Renal cortex interstitium (tissue), 11 donors: ENCODE data around the gene TMEFF2. TPM values are rescaled to one million over a fixed set of nuclear protein-coding genes. Genes with fewer than 3 reads are reported as not detected.

Source experiments
- DNase-seq, 11 donors: peaks; one replicate each; pipeline ENCODE4 v3.0.0-alpha.2; 2013; ENCODE audit warnings: low read depth in 9 of 11, low spot score in 4 of 11; ENCODE audit errors: extremely low read depth in 1 of 11
- polyA plus RNA-seq, 3 donors: library from polyadenylated mRNA; unstranded; fragments of 120-200 nt; gene quantifications; one replicate each; pipeline ENCODE4 v1.2.1, GENCODE V29; 2013; ENCODE audit not compliant: insufficient read length in 3 of 3

Gene TMEFF2
- polyA plus RNA-seq, 3 donors = 9.0 to 15.6 (median 10.9) TPM

GRCh38 chr2:192000196-192000980, 194.3 kb downstream of the TMEFF2 start:
- DNase-seq = no peak

DNA sequence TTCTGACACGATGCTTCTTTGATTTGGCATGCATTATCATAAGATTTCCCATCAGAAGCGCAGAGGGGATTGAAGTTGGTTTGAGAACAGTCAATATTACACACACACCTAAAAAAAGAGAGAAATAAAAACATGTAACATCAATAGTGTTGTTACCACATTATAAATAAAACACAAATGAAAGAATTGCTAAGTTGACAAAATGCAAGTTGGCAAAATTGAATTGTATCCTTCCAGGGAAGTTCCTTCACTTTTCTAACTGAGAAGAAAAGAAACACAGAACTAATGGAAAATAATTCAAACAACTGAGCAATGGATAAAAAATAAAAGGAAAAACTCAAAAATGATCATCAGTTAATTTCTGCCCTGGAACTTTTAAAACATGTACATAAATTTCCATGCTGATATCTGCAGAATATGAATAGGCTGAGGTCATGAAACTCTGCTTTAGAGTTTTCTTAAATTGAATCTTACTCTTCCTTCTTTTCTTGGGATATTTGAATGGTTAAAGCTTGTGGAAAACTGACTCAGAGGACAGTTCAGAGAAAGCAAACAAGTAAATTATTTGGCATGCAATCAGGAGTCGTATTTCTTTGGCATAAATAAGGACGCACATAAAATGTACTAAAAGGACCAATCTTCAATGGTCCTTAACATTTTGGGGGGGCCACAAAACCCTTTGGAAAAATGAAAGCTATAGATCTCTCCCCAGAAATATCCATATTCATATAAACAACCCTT, 195.5 kb downstream of the TMEFF2 start:
- DNase-seq = peak in 2 of 11 donors; percentile 6 to 14

DNA sequence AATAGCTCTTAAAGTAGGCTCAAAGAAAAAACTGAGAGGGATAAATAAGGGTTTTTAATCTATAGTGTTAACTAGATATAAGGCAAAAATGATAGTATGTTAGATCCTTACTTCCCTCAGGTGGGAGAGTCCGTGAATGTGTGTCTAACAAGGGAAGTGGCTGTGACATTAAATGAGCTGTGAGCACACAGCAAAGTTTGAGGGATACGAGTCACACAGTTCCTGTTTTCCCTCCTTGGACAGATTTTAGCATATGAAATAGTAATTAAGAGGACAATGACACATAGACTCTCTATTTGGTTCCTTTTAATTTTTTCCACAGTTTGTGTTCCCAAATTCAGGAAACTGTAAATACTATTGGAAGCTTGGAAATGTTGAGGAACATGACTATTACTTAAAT, 199.4 kb downstream of the TMEFF2 start:
- no peak for DNase-seq

DNA sequence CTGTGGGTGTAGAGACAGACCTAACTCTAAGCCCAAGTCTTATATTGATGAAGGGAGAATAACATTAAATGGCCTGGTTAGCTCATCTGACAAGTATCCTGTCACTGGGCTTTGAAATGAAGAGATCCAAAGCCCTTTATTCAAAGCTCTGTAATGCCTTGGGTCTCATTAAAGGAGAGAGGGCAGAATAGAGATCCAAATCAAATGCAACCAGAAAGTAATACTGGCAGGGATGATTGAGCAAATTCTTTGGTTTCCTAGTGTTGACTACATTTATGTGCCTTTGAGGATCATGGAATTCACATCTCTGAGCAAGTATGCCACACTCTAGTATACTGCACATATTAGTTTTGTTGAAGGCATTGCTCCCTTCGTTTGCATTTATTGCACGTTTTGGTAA, 200.0 kb downstream of the TMEFF2 start:
- no peak for DNase-seq

GRCh38 chr2:191991442-191991841, 203.3 kb downstream of the TMEFF2 start:
- DNase-seq = no peak

DNA sequence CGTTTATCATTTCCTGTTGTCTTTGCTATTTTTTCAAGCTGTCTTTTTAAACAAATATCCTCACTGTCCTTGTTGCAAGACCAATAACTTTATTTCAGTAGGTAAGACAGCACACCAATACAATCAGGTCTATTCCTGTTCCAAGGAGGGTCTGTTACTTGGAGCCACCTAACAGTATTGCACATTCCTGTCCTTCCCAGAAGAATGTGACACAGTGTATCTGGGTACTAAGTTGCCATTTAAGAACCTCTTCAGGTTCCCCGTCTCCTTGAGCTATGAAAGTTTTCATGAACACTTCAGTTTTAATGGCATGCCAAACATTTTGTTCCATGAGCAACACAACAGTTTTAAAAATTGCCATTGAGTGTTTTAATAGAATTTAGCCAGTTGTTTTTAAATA, 209.0 kb downstream of the TMEFF2 start:
- DNase-seq = no peak

- no peak for DNase-seq
These were observed 211.1 kb downstream of the TMEFF2 start for GRCh38 chr2:191983591-191983990.

DNA sequence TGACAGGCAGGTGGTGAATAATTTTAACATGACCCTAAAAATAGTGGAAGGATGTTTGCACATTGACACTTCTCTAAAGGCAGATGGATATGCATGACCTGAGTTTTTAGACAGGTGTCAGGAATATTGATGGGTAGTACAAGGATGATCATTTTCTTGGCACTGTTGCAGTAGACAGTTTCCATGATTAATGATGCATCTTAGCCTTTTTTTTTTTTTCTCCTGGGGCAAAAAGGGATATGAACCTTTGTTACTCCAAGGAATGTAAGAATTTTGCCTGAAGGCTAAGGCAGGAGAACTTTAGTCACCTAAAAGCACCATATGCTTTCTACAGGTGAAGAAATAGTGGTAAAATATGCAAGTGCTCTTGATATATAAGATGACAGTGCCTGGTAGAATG, 211.5 kb downstream of the TMEFF2 start:
- no peak for DNase-seq

- no peak for DNase-seq
These were observed 213.0 kb downstream of the TMEFF2 start for GRCh38 chr2:191981706-191982105.

GRCh38 chr2:191980483-191980882, 214.2 kb downstream of the TMEFF2 start:
- no peak for DNase-seq

- no peak for DNase-seq
These were observed 215.5 kb downstream of the TMEFF2 start for GRCh38 chr2:191979221-191979730.

DNA sequence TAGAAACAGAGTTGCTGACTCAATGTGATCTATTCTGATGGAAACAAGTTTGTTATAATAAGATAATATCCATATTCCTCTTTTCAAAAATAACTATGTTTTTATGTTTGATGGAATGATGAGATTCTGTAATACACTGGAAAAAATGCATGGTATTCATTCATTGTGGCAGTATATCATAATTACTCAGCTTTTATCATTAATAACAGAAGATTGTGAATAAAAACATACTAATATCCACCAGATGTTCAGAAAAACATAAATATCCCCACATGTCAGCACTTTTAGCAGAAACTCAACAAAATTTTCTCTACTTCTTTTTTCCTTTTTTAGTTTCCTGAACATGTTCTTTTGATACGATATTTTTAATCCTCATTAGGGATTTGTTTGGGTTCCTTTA, 217.0 kb downstream of the TMEFF2 start:
- DNase-seq = no peak

- no peak for DNase-seq
These were observed 218.3 kb downstream of the TMEFF2 start for GRCh38 chr2:191976436-191976835.

- DNase-seq = no peak
These were observed 220.1 kb downstream of the TMEFF2 start for GRCh38 chr2:191974676-191975075.

DNA sequence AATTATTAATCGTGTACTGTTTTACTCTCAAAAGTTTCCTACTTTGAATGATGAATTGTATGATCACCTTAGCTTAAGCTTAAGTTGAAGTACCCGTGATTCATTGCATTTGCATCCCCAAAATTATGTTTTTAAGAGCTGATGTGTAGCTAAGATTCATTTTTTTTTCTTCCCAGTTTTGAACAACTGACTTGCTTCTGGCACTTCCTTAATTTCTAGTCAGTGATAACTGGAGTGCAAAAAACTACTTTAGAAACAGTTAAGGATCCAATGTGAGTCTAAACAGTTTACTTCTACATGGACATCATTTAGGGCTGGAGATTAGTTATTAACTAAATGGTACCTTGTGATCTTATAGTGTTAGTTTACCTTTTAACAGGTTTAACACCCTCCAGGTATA, 223.9 kb downstream of the TMEFF2 start:
- peak in 1 of 11 donors; percentile 17 for DNase-seq

- DNase-seq = no peak
These were observed 226.6 kb downstream of the TMEFF2 start for GRCh38 chr2:191968120-191968519.

- no peak for DNase-seq
These were observed 229.0 kb downstream of the TMEFF2 start for GRCh38 chr2:191965733-191966132.

- no peak for DNase-seq
These were observed 233.2 kb downstream of the TMEFF2 start for GRCh38 chr2:191961556-191961955.

DNA sequence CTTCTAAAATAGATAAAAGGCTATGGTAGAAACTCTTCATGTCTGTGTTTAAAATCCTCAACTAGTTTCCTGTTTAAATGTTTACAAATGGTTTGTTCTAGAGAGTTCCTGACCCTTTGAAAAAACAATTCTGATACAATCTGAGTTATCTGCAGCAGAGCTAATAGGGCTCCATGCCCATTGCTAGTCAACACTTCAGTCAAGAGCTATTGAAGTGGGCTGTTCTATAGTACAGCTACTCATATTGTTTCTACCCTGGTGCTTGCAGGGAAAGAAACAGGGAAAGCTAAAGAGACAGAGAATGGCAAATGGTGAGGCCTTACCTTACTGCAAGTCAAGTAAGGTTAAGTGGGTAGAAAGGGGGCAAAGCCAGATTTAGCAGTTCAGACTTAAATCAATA, 235.5 kb downstream of the TMEFF2 start:
- no peak for DNase-seq
